Measurements from ENCODE around the gene POMZP3.
"Not testable (repeated sequence)": the region's sequence is repeated elsewhere in the genome, so short reads cannot be mapped to it uniquely, and the experiment has no call there.

GRCh38 chr7:76575431-76575830 is 51.6 kb downstream of the POMZP3 start:
- not testable (repeated sequence) for TF ChIP-seq EP300 (conservative IDR thresholded peaks at IDR 0.05; ENCODE audit: poor library complexity, severe bottlenecking); CTCF (IDR thresholded peaks at IDR 0.05; ENCODE audit: poor library complexity, severe bottlenecking); POLR2AphosphoS5 (IDR thresholded peaks at IDR 0.05); EZH2 (IDR thresholded peaks at IDR 0.05; ENCODE audit: borderline replicate concordance, insufficient read depth, low read length, poor library complexity, severe bottlenecking); MXI1 (conservative IDR thresholded peaks at IDR 0.05; ENCODE audit: poor library complexity, severe bottlenecking); RAD21 (conservative IDR thresholded peaks at IDR 0.05); TAF1 (IDR thresholded peaks at IDR 0.05; ENCODE audit: low read depth); SMC3 (conservative IDR thresholded peaks at IDR 0.05; ENCODE audit: poor library complexity)
